ENCODE results near the gene UBE2O.

UBE2O gene

GRCh38 chr17:76484228-76484725, 31.3 kb upstream of the UBE2O start:
- DNase-seq: no peak

- no peak for DNase-seq
Observed at GRCh38 chr17:76481071-76481655, 28.2 kb upstream of the UBE2O start.

- no peak for DNase-seq
Observed at GRCh38 chr17:76480632-76481031, 27.7 kb upstream of the UBE2O start.

GRCh38 chr17:76479515-76480060, 26.6 kb upstream of the UBE2O start:
- no peak for DNase-seq

- no peak for DNase-seq
Observed at GRCh38 chr17:76478730-76479514, 26.0 kb upstream of the UBE2O start.

- DNase-seq: no peak
Observed at GRCh38 chr17:76478097-76478496, 25.1 kb upstream of the UBE2O start.

GRCh38 chr17:76477576-76477975, 24.6 kb upstream of the UBE2O start:
- no peak for DNase-seq

GRCh38 chr17:76476736-76477135, 23.8 kb upstream of the UBE2O start:
- DNase-seq: no peak

- DNase-seq: no peak
Observed at GRCh38 chr17:76475302-76475701, 22.4 kb upstream of the UBE2O start.

GRCh38 chr17:76474894-76475293, 21.9 kb upstream of the UBE2O start:
- DNase-seq: no peak

- DNase-seq: no peak
Observed at GRCh38 chr17:76474238-76474637, 21.3 kb upstream of the UBE2O start.

GRCh38 chr17:76473541-76473985, 20.6 kb upstream of the UBE2O start:
- peak in 1 of 2 experiments; percentile 22 for DNase-seq

GRCh38 chr17:76472726-76473125, 19.8 kb upstream of the UBE2O start:
- DNase-seq: no peak

- DNase-seq: no peak
Observed at GRCh38 chr17:76472258-76472645, 19.3 kb upstream of the UBE2O start.

GRCh38 chr17:76471498-76472257, 18.7 kb upstream of the UBE2O start:
- no peak for DNase-seq

- DNase-seq: no peak
Observed at GRCh38 chr17:76469991-76470739, 17.2 kb upstream of the UBE2O start.

GRCh38 chr17:76469076-76469990, 16.4 kb upstream of the UBE2O start:
- no peak for DNase-seq

GRCh38 chr17:76468634-76469010, 15.7 kb upstream of the UBE2O start:
- no peak for DNase-seq

- no peak for DNase-seq
Observed at GRCh38 chr17:76467809-76468633, 15.1 kb upstream of the UBE2O start.

GRCh38 chr17:76467366-76467765, 14.4 kb upstream of the UBE2O start, which contains the start of gene AANAT:
Gene AANAT, plus strand, starts transcription at chr17:76467603. Its CDS starts 1,144 bp downstream, at chr17:76468747.
- DNase-seq: peak in 1 of 2 experiments; percentile 20

- DNase-seq: no peak
Observed at GRCh38 chr17:76466775-76467130, 13.8 kb upstream of the UBE2O start.
